Motor neuron (in vitro differentiated cells): Measurements from ENCODE around the gene NSG2. TPM values are rescaled to one million over a fixed set of nuclear protein-coding genes. Genes with fewer than 3 reads are reported as not detected.

ENCODE experiments used
- ATAC-seq, 8 experiments: fragments of 200-7000 bp; cut with Tn5 transposase; replicated peaks in 6 of 8; 2 replicates each; pipeline ENCODE4 v1.8.0; 2021; ENCODE audit warnings: mild to moderate bottlenecking in 8 of 8, moderate library complexity in 8 of 8
- H3K27ac ChIP-seq, 2 donors: fragments of 250-450 bp; sonication (Bioruptor Pico); 2 replicates each; pipeline ENCODE4 v1.9.0; 2021; ENCODE audit warnings: antibody characterized with exemption in 2 of 2, mild to moderate bottlenecking in 2 of 2, moderate library complexity in 1 of 2
- H3K4me1 ChIP-seq, 2 donors: fragments of 250-450 bp; sonication (Bioruptor Pico); replicated peaks in 1 of 2; 2 replicates each; pipeline ENCODE4 v1.6.1; 2021; ENCODE audit warnings: antibody characterized with exemption in 2 of 2, mild to moderate bottlenecking in 2 of 2, moderate library complexity in 1 of 2
- H3K4me3 ChIP-seq, 5 donors: fragments of 250-450 bp; sonication (Bioruptor Pico); 2 replicates each; pipeline ENCODE4 v1.9.0; 2021; ENCODE audit warnings: antibody characterized with exemption in 5 of 5, mild to moderate bottlenecking in 5 of 5, moderate library complexity in 4 of 5
- WGBS, 10 experiments: fragments of 450-650 bp; shearing (Covaris generic); methylation state at CpG; one replicate each; pipeline ENCODE4 v1.0.0; 2022; 5-methylcytosine and 5-hydroxymethylcytosine counted together
- in situ Hi-C, 9 experiments: fragments of 400-800 bp; cut with MboI; loops; one replicate each; pipeline ENCODE4 v1.15.0; 2021; ENCODE audit warnings: low sequenced_read_pairs in 9 of 9, low pct_unique_long_range_greater_than_20kb in 2 of 9; ENCODE audit not compliant: unreplicated experiment in 9 of 9
- total RNA-seq, 8 experiments: library from RNA; unstranded; fragments of 300-600 nt; gene quantifications; 2 replicates each; pipeline versions ENCODE4 v1.2.3 to v1.2.4, GENCODE V29; 2022

Gene NSG2
- total RNA-seq, 8 experiments from 2014 or later, result 0.51 to 186 (median 119) TPM; not detected in 1

- H3K27ac ChIP-seq, result no peak overlapping the region
- in situ Hi-C loops, result loop anchor here in 5 of 9 experiments (5.0 to 25.0 kb wide), 4 partner anchors 268 to 273 kb away; no protein-coding TSS in a partner anchor
Observed at GRCh38 chr5:174044466-174045254, 846 bp upstream of the NSG2 start.

GRCh38 chr5:174046558-174046957 lies 1.1 kb downstream of the NSG2 start:
- Histone ChIP-seq H3K4me3 (peak overlapping the region; percentile 26 to 45 (median 40)), H3K4me1 (peaks cover 0 to 26% of the 10 kb centered on the region in 2 donors), H3K27ac (no peak overlapping the region)
- in situ Hi-C loops, result loop anchor here in 5 of 9 experiments (5.0 to 25.0 kb wide), 4 partner anchors 266 to 271 kb away; no protein-coding TSS in a partner anchor
- ATAC-seq, result peak in 1 of 8 experiments; percentile 18
- 0 to 83% (median 37%) methylated on average over 1 to 5 of the region's 5 CpGs; no CpG with 5 or more reads in 2 of the 10 experiments for WGBS, 10 experiments

More at GRCh38 chr5:174044466-174045254, 846 bp upstream of the NSG2 start:
- Histone ChIP-seq H3K4me3 (no peak overlapping the region), H3K4me1 (peaks cover 0 to 26% of the 10 kb centered on the region in 2 donors)
- peak in 5 of 8 experiments; percentile 12 to 37 (median 30) for ATAC-seq
- 24 to 87% (median 56%) methylated on average over 3 to 6 of the region's 6 CpGs; no CpG with 5 or more reads in 3 of the 10 experiments for WGBS, 10 experiments

GRCh38 chr5:174047472-174048099 lies 2.1 kb downstream of the NSG2 start:
- WGBS, 10 experiments, result 0 to 83% (median 47%) methylated on average over 1 to 3 of the region's 4 CpGs; no CpG with 5 or more reads in 2 of the 10 experiments
- in situ Hi-C loops, result loop anchor here in 5 of 9 experiments (5.0 to 25.0 kb wide), 4 partner anchors 265 to 270 kb away; no protein-coding TSS in a partner anchor
- Histone ChIP-seq H3K27ac (no peak overlapping the region), H3K4me3 (peak overlapping the region in 3 of 5 donors; percentile 40 to 45 (median 42)), H3K4me1 (peaks cover 0 to 26% of the 10 kb centered on the region in 2 donors)
- ATAC-seq, result no peak

GRCh38 chr5:174052636-174053035 lies 7.1 kb downstream of the NSG2 start:
- no peak for ATAC-seq
- H3K27ac ChIP-seq, result no peak overlapping the region
- 6 to 73% (median 25%) methylated on average over 2 to 3 of the region's 5 CpGs; no CpG with 5 or more reads in 6 of the 10 experiments for WGBS, 10 experiments
- H3K4me1 ChIP-seq, result peaks cover 0 to 16% of the 10 kb centered on the region in 2 donors
- no peak overlapping the region for H3K4me3 ChIP-seq
- in situ Hi-C loops, result loop anchor here in 3 of 9 experiments (10.0 to 25.0 kb wide), 2 partner anchors 260 to 262 kb away; no protein-coding TSS in a partner anchor

GRCh38 chr5:174053905-174054304 lies 8.4 kb downstream of the NSG2 start:
- in situ Hi-C loops, result loop anchor here in 3 of 9 experiments (10.0 to 25.0 kb wide), 2 partner anchors 258 to 261 kb away; no protein-coding TSS in a partner anchor
- peaks cover 0 to 10% of the 10 kb centered on the region in 2 donors for H3K4me1 ChIP-seq

GRCh38 chr5:174056064-174056847 lies 10.8 kb downstream of the NSG2 start:
- H3K4me1 ChIP-seq, result peaks cover 0 to 10% of the 10 kb centered on the region in 2 donors
- 18 to 100% (median 86%) methylated on average over 2 to 4 of the region's 4 CpGs; no CpG with 5 or more reads in 1 of the 10 experiments for WGBS, 10 experiments
- in situ Hi-C loops, result loop anchor here in 3 of 9 experiments (10.0 to 25.0 kb wide), 2 partner anchors 256 to 259 kb away; no protein-coding TSS in a partner anchor
- H3K27ac ChIP-seq, result no peak overlapping the region
- H3K4me3 ChIP-seq, result no peak overlapping the region
- no peak for ATAC-seq

More at GRCh38 chr5:174053905-174054304, 8.4 kb downstream of the NSG2 start:
- 20 to 100% (median 90%) methylated on average over 2 to 3 of the region's 3 CpGs; no CpG with 5 or more reads in 4 of the 10 experiments for WGBS, 10 experiments
- H3K27ac ChIP-seq, result no peak overlapping the region
- no peak for ATAC-seq
- H3K4me3 ChIP-seq, result no peak overlapping the region

GRCh38 chr5:174057206-174057605 lies 11.7 kb downstream of the NSG2 start:
- H3K27ac ChIP-seq, result no peak overlapping the region
- peaks cover 0 to 10% of the 10 kb centered on the region in 2 donors for H3K4me1 ChIP-seq
- ATAC-seq, result no peak
- WGBS, 10 experiments, result 15 to 76% (median 68%) methylated on average over 4 to 6 of the region's 6 CpGs
- H3K4me3 ChIP-seq, result no peak overlapping the region
- in situ Hi-C loops, result loop anchor here in 3 of 9 experiments (10.0 to 25.0 kb wide), 2 partner anchors 255 to 258 kb away; no protein-coding TSS in a partner anchor

GRCh38 chr5:174058433-174059122 lies 13.1 kb downstream of the NSG2 start:
- Histone ChIP-seq H3K4me3 (no peak overlapping the region), H3K27ac (no peak overlapping the region), H3K4me1 (peaks cover 0 to 10% of the 10 kb centered on the region in 2 donors)
- 0 to 88% (median 68%) methylated on average over 1 to 2 of the region's 2 CpGs; no CpG with 5 or more reads in 1 of the 10 experiments for WGBS, 10 experiments
- in situ Hi-C loops, result loop anchor here in 3 of 9 experiments (10.0 to 25.0 kb wide), 2 partner anchors 254 to 256 kb away; no protein-coding TSS in a partner anchor
- no peak for ATAC-seq

- WGBS, 10 experiments, result 0 to 100% (median 55%) methylated on average over 1 of the region's 1 CpG; no CpG with 5 or more reads in 4 of the 10 experiments
- no peak for ATAC-seq
Observed at GRCh38 chr5:174059247-174059646, 13.7 kb downstream of the NSG2 start.

GRCh38 chr5:174063082-174063756 lies 17.7 kb downstream of the NSG2 start:
- H3K4me1 ChIP-seq, result peaks cover 0 to 6% of the 10 kb centered on the region in 2 donors
- in situ Hi-C loops, result loop anchor here in 2 of 9 experiments (25.0 kb wide), 1 partner anchor 249 kb away; no protein-coding TSS in a partner anchor
- no peak overlapping the region for H3K4me3 ChIP-seq
- no peak for ATAC-seq
- H3K27ac ChIP-seq, result no peak overlapping the region

More at GRCh38 chr5:174059247-174059646, 13.7 kb downstream of the NSG2 start:
- no peak overlapping the region for H3K27ac ChIP-seq
- in situ Hi-C loops, result loop anchor here in 3 of 9 experiments (10.0 to 25.0 kb wide), 2 partner anchors 253 to 256 kb away; no protein-coding TSS in a partner anchor
- peaks cover 0 to 10% of the 10 kb centered on the region in 2 donors for H3K4me1 ChIP-seq
- H3K4me3 ChIP-seq, result no peak overlapping the region

- H3K4me1 ChIP-seq, result peaks cover 0 to 6% of the 10 kb centered on the region in 2 donors
- WGBS, 10 experiments, result 0 to 87% (median 51%) methylated on average over 2 to 8 of the region's 8 CpGs; no CpG with 5 or more reads in 1 of the 10 experiments
- peak in 1 of 8 experiments; percentile 46 for ATAC-seq
- in situ Hi-C loops, result loop anchor here in 2 of 9 experiments (25.0 kb wide), 1 partner anchor 248 kb away; no protein-coding TSS in a partner anchor
- no peak overlapping the region for H3K27ac ChIP-seq
- no peak overlapping the region for H3K4me3 ChIP-seq
Observed at GRCh38 chr5:174064171-174064570, 18.7 kb downstream of the NSG2 start.
